ENCODE results near the gene LCAT. TPM values are rescaled to one million over a fixed set of nuclear protein-coding genes. Genes with fewer than 3 reads are reported as not detected.

Gene LCAT
- total and polyA plus RNA-seq, 2 experiments from 2014 or later: 13.7 to 18.9 TPM

- no peak for TF ChIP-seq ZNF462 (CRISPR knock-in tag; IDR thresholded peaks at IDR 0.05)
Measured at GRCh38 chr16:67965668-67966548, 22.0 kb upstream of the LCAT start (continued).

- Histone ChIP-seq H3K27ac (ENCODE audit: low read depth) (peak overlapping the region; percentile 3; the same call in 1 of the 2 replicates), H3K79me2 (replicated peaks; ENCODE audit: insufficient read depth) (peaks cover 42% of the 10 kb centered on the region), H3K4me2 (peak overlapping the region; percentile 66), H3K36me3 (ENCODE audit: insufficient read depth) (peaks cover 4% of the 10 kb centered on the region), H2AFZ (no peak overlapping the region), H3K4me1 (ENCODE audit: insufficient read depth) (peaks cover 38% of the 10 kb centered on the region), H4K20me1 (replicated peaks; ENCODE audit: insufficient read depth) (peaks cover 25% of the 10 kb centered on the region), H3F3A (replicated peaks; ENCODE audit: low read depth) (0 out of 2 replicates have a peak, but pooled peaks cover 19% of the 10 kb centered on the region), H3K9me2 (ENCODE audit: insufficient read depth) (no peaks in the 10 kb centered on the region), H3K4me3 (no peak overlapping the region), H3K27me3 (ENCODE audit: insufficient read depth) (no peaks in the 10 kb centered on the region)
- Mint-ChIP-seq H3K4me1 (peaks cover 41% of the 10 kb centered on the region), H3K27me3 (ENCODE audit: insufficient read depth, low read depth, poor library complexity) (peaks cover 13% of the 10 kb centered on the region), H3K9me3 (no peaks in the 10 kb centered on the region; the same call in 2 of the 3 replicates), H3K4me3 (no peak overlapping the region), H3K27ac (no peak overlapping the region), H3K36me3 (ENCODE audit: low read depth) (peaks cover 20% of the 10 kb centered on the region)
- ATAC-seq (no peak), DNase-seq (ENCODE audit: low spot score) (no peak)
- TF ChIP-seq EZH2 (IDR thresholded peaks at IDR 0.05; ENCODE audit: low read depth, unreplicated experiment): no peak
- TF ChIP-seq STAT1 (IDR thresholded peaks at IDR 0.05; ENCODE audit: unreplicated experiment): no peak
- no peak for TF ChIP-seq NANOG (IDR thresholded peaks at IDR 0.05; ENCODE audit: borderline replicate concordance)
- no peak for TF ChIP-seq EZH2phosphoT487 (IDR thresholded peaks at IDR 0.05; ENCODE audit: unreplicated experiment)
- TF ChIP-seq CTCF (conservative IDR thresholded peaks at IDR 0.05; ENCODE audit: low read depth in 2 of 2): no peak
- TF ChIP-seq REST (IDR thresholded peaks at IDR 0.05; ENCODE audit: unreplicated experiment): no peak
- no peak for TF ChIP-seq POLR2AphosphoS5 (IDR thresholded peaks at IDR 0.05; ENCODE audit: low read depth)
- no peak for TF ChIP-seq ZNF331 (CRISPR knock-in tag; IDR thresholded peaks at IDR 0.05; ENCODE audit: low read depth)
Measured at GRCh38 chr16:67964477-67965131, 20.7 kb upstream of the LCAT start.

Data from GM23338 (cell line).